ENCODE data around the gene NUB1.

NUB1 gene

DNA sequence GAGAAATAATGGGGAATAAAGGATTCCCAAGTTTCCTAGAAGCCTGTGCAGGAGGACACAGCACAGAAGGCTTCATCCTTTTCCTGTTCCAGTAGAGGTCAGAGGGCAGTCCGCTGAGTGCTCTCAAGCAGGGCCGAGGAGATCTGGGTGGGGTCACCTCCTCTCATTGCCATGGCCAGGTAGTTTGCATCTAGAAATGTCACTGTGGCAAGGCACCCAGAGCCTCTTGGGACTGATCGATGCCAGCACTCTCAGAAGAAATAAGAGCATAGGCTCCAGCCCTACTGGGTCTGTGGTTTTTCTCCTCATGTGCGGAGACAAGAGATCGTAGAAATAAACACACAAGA is 7.9 kb downstream of the NUB1 start:
- H3K79me2 ChIP-seq: peaks cover 13% of the 10 kb centered on the region
- no peak overlapping the region for H2AFZ ChIP-seq
- peak overlapping the region; percentile 44 for H3K4me2 ChIP-seq (ENCODE audit: low read length)
- no peaks in the 10 kb centered on the region for H3K27me3 ChIP-seq (ENCODE audit: control insufficient read depth, insufficient read depth, low read length)
- H3K9ac ChIP-seq: no peak overlapping the region
- peak overlapping the region; percentile 77 for H3K27ac ChIP-seq
- TF ChIP-seq, protein P1, sequence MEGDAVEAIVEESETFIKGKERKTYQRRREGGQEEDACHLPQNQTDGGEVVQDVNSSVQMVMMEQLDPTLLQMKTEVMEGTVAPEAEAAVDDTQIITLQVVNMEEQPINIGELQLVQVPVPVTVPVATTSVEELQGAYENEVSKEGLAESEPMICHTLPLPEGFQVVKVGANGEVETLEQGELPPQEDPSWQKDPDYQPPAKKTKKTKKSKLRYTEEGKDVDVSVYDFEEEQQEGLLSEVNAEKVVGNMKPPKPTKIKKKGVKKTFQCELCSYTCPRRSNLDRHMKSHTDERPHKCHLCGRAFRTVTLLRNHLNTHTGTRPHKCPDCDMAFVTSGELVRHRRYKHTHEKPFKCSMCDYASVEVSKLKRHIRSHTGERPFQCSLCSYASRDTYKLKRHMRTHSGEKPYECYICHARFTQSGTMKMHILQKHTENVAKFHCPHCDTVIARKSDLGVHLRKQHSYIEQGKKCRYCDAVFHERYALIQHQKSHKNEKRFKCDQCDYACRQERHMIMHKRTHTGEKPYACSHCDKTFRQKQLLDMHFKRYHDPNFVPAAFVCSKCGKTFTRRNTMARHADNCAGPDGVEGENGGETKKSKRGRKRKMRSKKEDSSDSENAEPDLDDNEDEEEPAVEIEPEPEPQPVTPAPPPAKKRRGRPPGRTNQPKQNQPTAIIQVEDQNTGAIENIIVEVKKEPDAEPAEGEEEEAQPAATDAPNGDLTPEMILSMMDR (IDR thresholded peaks at IDR 0.05): no peak
- no peaks in the 10 kb centered on the region for H3K36me3 ChIP-seq (ENCODE audit: control insufficient read depth, insufficient read depth, low read length)
- no peaks in the 10 kb centered on the region for H3K9me3 ChIP-seq (ENCODE audit: control insufficient read depth, low read length)
- H3K4me1 ChIP-seq: peaks cover 8% of the 10 kb centered on the region
- peak overlapping the region; percentile 32 for H3K4me3 ChIP-seq (ENCODE audit: low read depth, low read length)

DNA sequence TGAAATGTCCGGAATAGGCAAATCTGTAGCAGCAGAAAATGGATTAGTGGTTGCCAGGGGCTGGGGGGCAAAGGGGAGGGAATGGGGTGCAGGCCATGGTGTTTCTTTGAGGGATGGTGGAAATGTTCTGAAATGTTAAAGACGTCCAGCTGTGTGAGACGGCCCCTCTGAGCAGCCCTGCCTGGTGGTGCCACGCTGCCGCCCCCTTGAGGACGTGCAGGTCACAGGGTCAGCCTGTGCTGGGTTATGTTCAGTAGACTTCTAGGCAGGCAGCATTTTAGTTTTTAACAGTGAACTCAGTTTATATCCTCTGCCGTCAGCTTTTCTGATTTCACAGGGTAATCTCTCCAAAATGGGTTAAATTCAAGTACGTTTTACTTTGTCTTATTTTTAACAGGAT is 9.4 kb downstream of the NUB1 start:
- peak overlapping the region; percentile 5 for H3K27ac ChIP-seq
- no peak overlapping the region for H3K9ac ChIP-seq
- H3K79me2 ChIP-seq: peaks cover 13% of the 10 kb centered on the region
- TF ChIP-seq, protein P1 (IDR thresholded peaks at IDR 0.05): no peak
- H3K9me3 ChIP-seq (ENCODE audit: control insufficient read depth, low read length): no peaks in the 10 kb centered on the region
- H3K36me3 ChIP-seq (ENCODE audit: control insufficient read depth, insufficient read depth, low read length): no peaks in the 10 kb centered on the region
- no peak overlapping the region for H3K4me3 ChIP-seq (ENCODE audit: low read depth, low read length)
- H3K4me2 ChIP-seq (ENCODE audit: low read length): no peak overlapping the region
- no peaks in the 10 kb centered on the region for H3K27me3 ChIP-seq (ENCODE audit: control insufficient read depth, insufficient read depth, low read length)
- H3K4me1 ChIP-seq: peaks cover 8% of the 10 kb centered on the region
- H2AFZ ChIP-seq: no peak overlapping the region

DNA sequence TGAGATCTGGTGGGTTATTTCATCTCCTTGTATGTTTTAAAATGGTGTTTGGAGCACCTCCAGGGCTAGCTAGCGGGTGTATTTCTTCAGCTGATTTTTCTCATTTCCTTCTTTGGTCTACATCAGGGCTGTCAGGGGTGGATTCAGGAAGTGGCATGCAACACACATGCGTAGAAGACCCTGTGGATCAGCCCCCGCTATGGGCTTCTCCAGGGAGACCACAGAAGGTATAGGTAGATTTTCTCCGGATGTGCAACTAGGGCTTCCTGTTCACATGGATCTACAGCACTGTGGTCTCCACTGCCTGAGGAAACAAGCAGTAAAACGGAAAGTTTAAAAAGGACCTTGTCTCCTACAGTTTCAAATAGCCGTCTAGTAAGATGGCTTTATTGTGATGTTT is 10.4 kb downstream of the NUB1 start:
- Histone ChIP-seq H3K27ac (no peak overlapping the region), H3K4me2 (ENCODE audit: low read length) (no peak overlapping the region)

DNA sequence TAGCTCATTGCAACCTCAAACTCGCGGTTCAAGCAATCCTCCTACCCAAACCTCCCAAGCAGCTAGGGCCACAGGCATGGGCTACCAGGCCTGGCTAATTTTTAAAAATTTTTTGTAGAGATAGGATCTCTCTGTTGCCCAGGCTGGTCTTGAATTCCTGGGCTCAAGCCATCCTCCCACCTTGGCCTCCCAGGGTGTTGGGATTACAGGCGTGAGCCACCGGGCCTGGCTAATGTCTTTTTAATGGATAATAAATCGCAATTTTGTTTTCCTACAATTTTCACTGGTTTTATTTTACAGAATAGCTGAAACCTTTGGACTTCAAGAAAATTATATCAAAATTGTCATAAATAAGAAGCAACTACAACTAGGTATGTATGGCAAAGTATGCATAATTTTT is 10.9 kb downstream of the NUB1 start:
- Histone ChIP-seq H3K4me2 (ENCODE audit: low read length) (no peak overlapping the region), H3K27ac (no peak overlapping the region), H3K9ac (no peak overlapping the region), H3K9me3 (ENCODE audit: control insufficient read depth, low read length) (no peaks in the 10 kb centered on the region), H3K36me3 (ENCODE audit: control insufficient read depth, insufficient read depth, low read length) (no peaks in the 10 kb centered on the region), H3K79me2 (peaks cover 13% of the 10 kb centered on the region), H2AFZ (no peak overlapping the region), H3K4me1 (peaks cover 8% of the 10 kb centered on the region), H3K4me3 (ENCODE audit: low read depth, low read length) (no peak overlapping the region), H3K27me3 (ENCODE audit: control insufficient read depth, insufficient read depth, low read length) (no peaks in the 10 kb centered on the region)
- TF ChIP-seq, protein P1 (IDR thresholded peaks at IDR 0.05): no peak

More for the DNA sequence above, 10.4 kb downstream of the NUB1 start:
- Histone ChIP-seq H3K9ac (no peak overlapping the region), H3K36me3 (ENCODE audit: control insufficient read depth, insufficient read depth, low read length) (no peaks in the 10 kb centered on the region), H3K4me3 (ENCODE audit: low read depth, low read length) (no peak overlapping the region), H3K79me2 (peaks cover 13% of the 10 kb centered on the region), H2AFZ (no peak overlapping the region), H3K9me3 (ENCODE audit: control insufficient read depth, low read length) (no peaks in the 10 kb centered on the region), H3K27me3 (ENCODE audit: control insufficient read depth, insufficient read depth, low read length) (no peaks in the 10 kb centered on the region), H3K4me1 (peaks cover 8% of the 10 kb centered on the region)
- TF ChIP-seq, protein P1 (IDR thresholded peaks at IDR 0.05): no peak

DNA sequence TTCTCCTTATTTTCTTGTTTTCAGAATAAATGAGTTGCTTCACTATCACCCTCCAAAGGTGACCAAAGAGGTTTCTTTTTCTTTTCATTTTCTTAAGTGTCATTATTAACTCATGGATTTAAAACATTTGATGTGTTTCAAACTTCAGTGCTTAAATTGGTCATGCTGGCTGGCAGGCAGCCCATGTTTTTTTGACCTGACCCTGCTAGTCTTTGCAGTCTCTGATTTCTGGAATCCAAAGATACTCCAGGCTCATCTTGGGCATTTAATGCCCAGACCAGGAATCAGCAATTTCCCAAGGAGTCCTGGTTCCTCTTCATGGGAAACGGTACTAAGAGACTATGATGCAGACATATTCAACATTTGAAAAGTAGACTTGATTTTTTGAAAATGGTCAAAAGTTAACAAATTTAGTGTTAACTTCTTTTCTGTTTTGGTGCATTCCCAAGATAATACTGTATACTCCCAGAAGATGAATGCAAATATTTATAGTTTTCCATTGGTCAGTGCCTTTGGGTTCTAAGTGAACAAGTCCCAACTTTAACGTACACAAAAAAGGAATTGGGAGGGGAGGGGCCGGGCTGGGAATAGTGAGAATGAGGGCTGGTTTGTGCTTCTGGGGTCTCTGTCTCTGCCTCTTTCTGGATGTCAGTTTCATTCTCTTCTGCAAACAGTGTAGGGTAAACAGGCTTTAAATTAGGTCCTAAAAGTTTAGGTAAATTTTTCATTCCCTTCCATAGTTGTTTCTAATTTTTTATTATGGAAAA is 19.8 kb downstream of the NUB1 start:
- Histone ChIP-seq H3K27ac (no peak overlapping the region), H3K9me3 (ENCODE audit: control insufficient read depth, low read length) (no peaks in the 10 kb centered on the region), H3K4me1 (no peaks in the 10 kb centered on the region), H3K27me3 (ENCODE audit: control insufficient read depth, insufficient read depth, low read length) (no peaks in the 10 kb centered on the region), H3K4me3 (ENCODE audit: low read depth, low read length) (no peak overlapping the region), H3K4me2 (ENCODE audit: low read length) (no peak overlapping the region), H3K36me3 (ENCODE audit: control insufficient read depth, insufficient read depth, low read length) (no peaks in the 10 kb centered on the region), H3K79me2 (no peaks in the 10 kb centered on the region), H2AFZ (no peak overlapping the region), H3K9ac (no peak overlapping the region)
- TF ChIP-seq, protein P1 (IDR thresholded peaks at IDR 0.05): no peak

Measured in parathyroid adenoma (tissue), 2 donors.